Neuronal stem cell (in vitro differentiated cells): Measurements from ENCODE around the gene NASP.

Experiments used
- DNase-seq: peaks from one replicate; pipeline ENCODE4 v3.0.0-alpha.2; 2013; ENCODE audit warnings: low spot score
- H2AFZ ChIP-seq: one replicate; pipeline ENCODE4 v1.6.1; 2013; ENCODE audit warnings: mild to moderate bottlenecking, low read length, inconsistent platforms
- H2AK5ac ChIP-seq: 2 replicates; pipeline ENCODE4 v1.6.1; 2013; ENCODE audit warnings: low read depth, mild to moderate bottlenecking, inconsistent platforms, low read length, moderate library complexity, mixed read lengths
- H2BK120ac ChIP-seq: 2 replicates; pipeline ENCODE4 v1.6.1; 2013; ENCODE audit warnings: low read depth, mild to moderate bottlenecking, inconsistent platforms, low read length, moderate library complexity, mixed read lengths
- H2BK12ac ChIP-seq: one replicate; pipeline ENCODE4 v1.6.1; 2013; ENCODE audit warnings: low read length, inconsistent platforms
- H2BK15ac ChIP-seq: 2 replicates; pipeline ENCODE4 v1.6.1; 2013; ENCODE audit warnings: mild to moderate bottlenecking, low read length, inconsistent platforms, mixed read lengths
- H2BK5ac ChIP-seq: one replicate; pipeline ENCODE4 v1.6.1; 2013; ENCODE audit warnings: inconsistent platforms, mild to moderate bottlenecking, low read length, moderate library complexity
- H3K14ac ChIP-seq: one replicate; pipeline ENCODE4 v1.6.1; 2013; ENCODE audit warnings: low read length, inconsistent platforms
- H3K18ac ChIP-seq: 2 replicates; pipeline ENCODE4 v1.6.1; 2013; ENCODE audit warnings: low read length, inconsistent platforms
- H3K23ac ChIP-seq: 2 replicates; pipeline ENCODE4 v1.6.1; 2013; ENCODE audit warnings: low read depth, mild to moderate bottlenecking, mixed read lengths, low read length, inconsistent platforms; ENCODE audit not compliant: poor library complexity
- H3K27ac ChIP-seq: replicated peaks from 3 replicates; pipeline ENCODE4 v1.5.1; 2013; ENCODE audit warnings: low read length, inconsistent platforms
- H3K27me3 ChIP-seq, 3 experiments: 2 replicates each; pipeline ENCODE4 v1.6.1; 2013; ENCODE audit warnings: low read length in 3 of 3, mild to moderate bottlenecking in 2 of 3, inconsistent platforms in 1 of 3, low read depth in 1 of 3, mixed read lengths in 1 of 3, moderate library complexity in 1 of 3; ENCODE audit not compliant: control insufficient read depth in 3 of 3, insufficient read depth in 3 of 3
- H3K36me3 ChIP-seq, 2 donors: replicated peaks in 1 of 2; 2 replicates each; pipeline ENCODE4 v1.6.1; 2013; ENCODE audit warnings: low read length in 2 of 2; ENCODE audit not compliant: control insufficient read depth in 2 of 2, insufficient read depth in 2 of 2
- H3K4ac ChIP-seq: 2 replicates; pipeline ENCODE4 v1.6.1; 2013; ENCODE audit warnings: inconsistent platforms, mild to moderate bottlenecking, low read length, moderate library complexity
- H3K4me1 ChIP-seq, 2 donors: 1 replicate in 1 of 2; 2 replicates in 1 of 2; pipeline ENCODE4 v1.6.1; 2013; ENCODE audit warnings: low read length in 2 of 2, low read depth in 1 of 2; ENCODE audit not compliant: control insufficient read depth in 2 of 2, insufficient read depth in 1 of 2
- H3K4me2 ChIP-seq: one replicate; pipeline ENCODE4 v1.6.1; 2013; ENCODE audit warnings: mild to moderate bottlenecking, low read length, inconsistent platforms; ENCODE audit not compliant: insufficient read depth, poor library complexity, severe bottlenecking
- H3K4me3 ChIP-seq, 2 donors: 2 replicates each; pipeline ENCODE4 v1.5.1; 2013; ENCODE audit warnings: low read length in 2 of 2, mild to moderate bottlenecking in 2 of 2, inconsistent platforms in 1 of 2, moderate library complexity in 1 of 2
- H3K79me1 ChIP-seq: one replicate; pipeline ENCODE4 v1.6.1; 2013; ENCODE audit warnings: low read depth, mild to moderate bottlenecking, inconsistent platforms, low read length, moderate library complexity
- H3K9ac ChIP-seq: one replicate; pipeline ENCODE4 v1.6.1; 2013; ENCODE audit warnings: mild to moderate bottlenecking, low read depth, low read length, inconsistent platforms; ENCODE audit not compliant: poor library complexity
- H3K9me3 ChIP-seq, 2 donors: replicated peaks in 1 of 2; 2 replicates each; pipeline versions ENCODE3 to v1.6.1; 2013; ENCODE audit warnings: low read length in 2 of 2, mild to moderate bottlenecking in 2 of 2, inconsistent platforms in 1 of 2, low read depth in 1 of 2, mixed read lengths in 1 of 2, moderate library complexity in 1 of 2; ENCODE audit not compliant: control insufficient read depth in 2 of 2, insufficient read depth in 1 of 2
- H4K8ac ChIP-seq: one replicate; pipeline ENCODE4 v1.6.1; 2013; ENCODE audit warnings: low read depth, mild to moderate bottlenecking, inconsistent platforms, low read length, moderate library complexity
- H4K91ac ChIP-seq: one replicate; pipeline ENCODE4 v1.6.1; 2013; ENCODE audit warnings: low read length, low read depth, mild to moderate bottlenecking, inconsistent platforms; ENCODE audit not compliant: poor library complexity
- WGBS, 2 donors: extraction: QIAGEN DNeasy Blood & Tissue Kit; methylation state at CpG; one replicate each; pipeline ENCODE4 v1.1.7; 2013; ENCODE audit warnings: missing lambda C conversion rate in 2 of 2, mixed read lengths in 1 of 2; ENCODE audit not compliant: insufficient read length in 2 of 2, insufficient replicate concordance in 1 of 2; ENCODE audit errors: extremely low coverage in 2 of 2; 5-methylcytosine and 5-hydroxymethylcytosine counted together

The NASP gene

GRCh38 chr1:45635211-45635610 lies 51.4 kb downstream of the NASP start:
- H2BK12ac ChIP-seq = no peak overlapping the region
- H4K91ac ChIP-seq = no peak overlapping the region
- no peak overlapping the region for H2BK15ac ChIP-seq
- H3K9me3 ChIP-seq = no peaks in the 10 kb centered on the region
- no peak overlapping the region for H4K8ac ChIP-seq
- H3K4ac ChIP-seq = no peak overlapping the region
- no CpG with 5 or more reads among the region's 1 CpG for WGBS, 2 donors
- no peak overlapping the region for H3K14ac ChIP-seq
- no peak overlapping the region for H3K9ac ChIP-seq
- H2AK5ac ChIP-seq = no peak overlapping the region
- no peak overlapping the region for H2AFZ ChIP-seq
- no peak for DNase-seq
- peaks cover 2% of the 10 kb centered on the region for H3K79me1 ChIP-seq
- H2BK5ac ChIP-seq = no peak overlapping the region
- no peak overlapping the region for H3K4me2 ChIP-seq
- H2BK120ac ChIP-seq = no peak overlapping the region
- no peak overlapping the region for H3K4me3 ChIP-seq
- H3K36me3 ChIP-seq = peaks cover 30 to 100% of the 10 kb centered on the region in 2 donors
- no peak overlapping the region for H3K23ac ChIP-seq
- H3K4me1 ChIP-seq = no peaks in the 10 kb centered on the region
- no peak overlapping the region for H3K27ac ChIP-seq
- no peak overlapping the region for H3K18ac ChIP-seq
- no peaks in the 10 kb centered on the region for H3K27me3 ChIP-seq

GRCh38 chr1:45640293-45640692 lies 56.5 kb downstream of the NASP start:
- peaks cover 30 to 100% of the 10 kb centered on the region in 2 donors for H3K36me3 ChIP-seq
- no CpG with 5 or more reads among the region's 1 CpG for WGBS, 2 donors
- no peak overlapping the region for H3K4me2 ChIP-seq
- no peak overlapping the region for H4K8ac ChIP-seq
- H2BK12ac ChIP-seq = no peak overlapping the region
- H2AFZ ChIP-seq = no peak overlapping the region
- no peak overlapping the region for H2BK120ac ChIP-seq
- no peak overlapping the region for H2BK5ac ChIP-seq
- H3K9me3 ChIP-seq = no peaks in the 10 kb centered on the region
- no peak overlapping the region for H3K27ac ChIP-seq
- peaks cover 5% of the 10 kb centered on the region for H3K79me1 ChIP-seq
- no peak overlapping the region for H3K4me3 ChIP-seq
- H3K4me1 ChIP-seq = no peaks in the 10 kb centered on the region
- no peak overlapping the region for H3K23ac ChIP-seq
- H4K91ac ChIP-seq = no peak overlapping the region
- no peak overlapping the region for H3K18ac ChIP-seq
- H3K14ac ChIP-seq = no peak overlapping the region
- DNase-seq = no peak
- H2AK5ac ChIP-seq = no peak overlapping the region
- H3K9ac ChIP-seq = no peak overlapping the region
- H2BK15ac ChIP-seq = no peak overlapping the region
- no peak overlapping the region for H3K4ac ChIP-seq
- H3K27me3 ChIP-seq = no peaks in the 10 kb centered on the region

GRCh38 chr1:45643321-45643720 lies 59.5 kb downstream of the NASP start:
- no peak for DNase-seq
- no peak overlapping the region for H2BK15ac ChIP-seq

GRCh38 chr1:45643978-45644377 lies 60.1 kb downstream of the NASP start:
- peaks cover 0 to 2% of the 10 kb centered on the region in 2 donors for H3K9me3 ChIP-seq
- no peak overlapping the region for H4K91ac ChIP-seq
- H3K4me1 ChIP-seq = no peaks in the 10 kb centered on the region
- H3K4me3 ChIP-seq = no peak overlapping the region
- no peak overlapping the region for H3K27ac ChIP-seq
- no peak overlapping the region for H2BK12ac ChIP-seq
- no peak overlapping the region for H3K14ac ChIP-seq
- no peak overlapping the region for H2BK120ac ChIP-seq
- peaks cover 37 to 93% of the 10 kb centered on the region in 2 donors for H3K36me3 ChIP-seq
- H2BK5ac ChIP-seq = no peak overlapping the region
- H3K4ac ChIP-seq = no peak overlapping the region
- no peak for DNase-seq
- peaks cover 8% of the 10 kb centered on the region for H3K79me1 ChIP-seq
- no peak overlapping the region for H3K23ac ChIP-seq
- no peak overlapping the region for H3K9ac ChIP-seq
- H3K4me2 ChIP-seq = no peak overlapping the region
- no peaks in the 10 kb centered on the region for H3K27me3 ChIP-seq
- H2AK5ac ChIP-seq = no peak overlapping the region
- no peak overlapping the region for H2BK15ac ChIP-seq
- H4K8ac ChIP-seq = no peak overlapping the region
- no peak overlapping the region for H2AFZ ChIP-seq
- no peak overlapping the region for H3K18ac ChIP-seq

More at GRCh38 chr1:45643321-45643720, 59.5 kb downstream of the NASP start:
- no CpG with 5 or more reads among the region's 5 CpGs for WGBS, 2 donors
- Histone ChIP-seq H3K9me3 (peaks cover 0 to 2% of the 10 kb centered on the region in 2 donors), H4K91ac (no peak overlapping the region), H3K79me1 (peaks cover 8% of the 10 kb centered on the region), H3K4ac (no peak overlapping the region), H2BK12ac (no peak overlapping the region), H3K27ac (no peak overlapping the region), H3K4me3 (no peak overlapping the region), H2BK120ac (no peak overlapping the region), H3K36me3 (peaks cover 37 to 93% of the 10 kb centered on the region in 2 donors), H3K27me3 (no peaks in the 10 kb centered on the region), H4K8ac (no peak overlapping the region), H2AFZ (no peak overlapping the region), H2AK5ac (no peak overlapping the region), H3K14ac (no peak overlapping the region), H3K23ac (no peak overlapping the region), H3K18ac (no peak overlapping the region), H3K9ac (no peak overlapping the region), H3K4me1 (no peaks in the 10 kb centered on the region), H2BK5ac (no peak overlapping the region), H3K4me2 (no peak overlapping the region)
